ENCODE measurements around the gene ATP7B.

The ATP7B gene

GRCh38 chr13:51953347-51954195 lies 57.7 kb downstream of the ATP7B start:
- no peak for DNase-seq (ENCODE audit: low read depth in 3 of 3, low spot score in 1 of 3)

GRCh38 chr13:51950722-51951121 lies 60.5 kb downstream of the ATP7B start:
- no peak for DNase-seq (ENCODE audit: low read depth in 3 of 3, low spot score in 1 of 3)

DNA sequence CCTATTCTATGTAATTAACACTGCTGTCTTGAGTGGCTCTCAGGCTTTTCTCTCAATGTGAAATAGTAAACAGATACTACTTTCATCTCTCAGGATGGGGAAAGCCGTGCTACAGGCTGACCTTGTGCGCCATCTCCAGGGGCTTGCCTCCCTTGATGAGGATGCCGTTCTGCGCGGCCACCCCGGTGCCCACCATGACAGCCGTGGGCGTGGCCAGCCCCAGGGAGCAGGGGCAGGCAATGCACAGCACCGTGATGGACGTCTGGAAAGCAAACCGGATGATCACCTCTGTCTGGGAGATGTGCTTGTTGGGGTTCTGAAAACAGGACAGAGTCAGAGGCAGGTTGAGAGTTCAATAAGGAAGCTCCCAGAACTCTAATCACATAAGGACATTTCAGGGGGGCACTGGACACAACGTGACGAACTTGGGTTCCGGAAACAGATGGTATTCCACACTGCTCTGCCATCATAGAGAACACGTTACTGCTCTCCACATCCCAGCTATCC lies 65.0 kb downstream of the ATP7B start:
- DNase-seq (ENCODE audit: low read depth in 3 of 3, low spot score in 1 of 3) = no peak

- no peak for DNase-seq (ENCODE audit: low read depth in 3 of 3, low spot score in 1 of 3)
Measured at GRCh38 chr13:51945149-51945548, 66.1 kb downstream of the ATP7B start.

DNA sequence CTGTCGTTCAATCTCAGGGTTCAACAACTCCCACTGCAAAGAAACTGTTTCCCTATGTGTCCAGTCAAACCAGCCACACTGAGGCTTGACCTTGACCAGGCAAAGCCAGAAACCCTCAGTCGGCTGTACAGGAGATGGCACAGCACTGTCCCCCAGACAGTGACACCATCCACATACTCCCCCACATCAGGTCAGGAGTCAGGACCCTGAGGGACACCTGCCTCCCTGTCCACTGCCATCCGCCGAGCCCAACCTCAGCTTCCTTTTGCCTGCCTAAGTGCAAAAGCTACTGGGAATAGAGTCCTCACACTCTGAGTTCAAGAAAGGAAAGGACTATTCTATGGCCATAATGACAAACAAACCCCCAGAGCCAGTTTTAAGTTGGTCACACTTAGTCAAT lies 66.8 kb downstream of the ATP7B start:
- no peak for DNase-seq (ENCODE audit: low read depth in 3 of 3, low spot score in 1 of 3)

GRCh38 chr13:51943721-51944120 lies 67.5 kb downstream of the ATP7B start:
- DNase-seq (ENCODE audit: low read depth in 3 of 3, low spot score in 1 of 3) = no peak

DNA sequence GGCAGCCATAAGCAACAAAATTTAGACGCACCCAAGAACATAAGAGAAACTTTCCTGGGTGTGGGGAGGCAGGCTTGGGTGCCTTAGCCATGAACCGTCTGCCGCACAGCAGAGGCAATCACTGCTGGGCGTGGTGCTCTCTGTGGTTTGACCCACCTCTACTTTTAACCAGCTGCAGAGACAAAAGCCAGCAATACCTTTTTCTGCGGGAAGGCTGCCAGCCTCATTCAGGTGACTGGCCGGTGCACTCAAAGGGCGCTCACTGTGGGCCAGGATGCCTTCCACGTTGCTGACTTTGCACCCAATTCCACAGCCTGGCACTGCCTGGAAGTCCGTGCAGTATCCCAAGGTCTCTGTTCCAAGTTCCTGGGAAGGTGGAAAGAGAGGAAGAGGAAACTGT lies 69.1 kb downstream of the ATP7B start:
- DNase-seq (ENCODE audit: low read depth in 3 of 3, low spot score in 1 of 3) = peak in 1 of 3 donors; percentile 5

- no peak for DNase-seq (ENCODE audit: low read depth in 3 of 3, low spot score in 1 of 3)
Measured at GRCh38 chr13:51938454-51938853, 72.8 kb downstream of the ATP7B start.

GRCh38 chr13:51937320-51938290 lies 73.6 kb downstream of the ATP7B start:
- no peak for DNase-seq (ENCODE audit: low read depth in 3 of 3, low spot score in 1 of 3)

- no peak for DNase-seq (ENCODE audit: low read depth in 3 of 3, low spot score in 1 of 3)
Measured at GRCh38 chr13:51935326-51936171, 75.7 kb downstream of the ATP7B start.

GRCh38 chr13:51934461-51935087 lies 76.7 kb downstream of the ATP7B start:
- DNase-seq (ENCODE audit: low read depth in 3 of 3, low spot score in 1 of 3) = no peak

DNA sequence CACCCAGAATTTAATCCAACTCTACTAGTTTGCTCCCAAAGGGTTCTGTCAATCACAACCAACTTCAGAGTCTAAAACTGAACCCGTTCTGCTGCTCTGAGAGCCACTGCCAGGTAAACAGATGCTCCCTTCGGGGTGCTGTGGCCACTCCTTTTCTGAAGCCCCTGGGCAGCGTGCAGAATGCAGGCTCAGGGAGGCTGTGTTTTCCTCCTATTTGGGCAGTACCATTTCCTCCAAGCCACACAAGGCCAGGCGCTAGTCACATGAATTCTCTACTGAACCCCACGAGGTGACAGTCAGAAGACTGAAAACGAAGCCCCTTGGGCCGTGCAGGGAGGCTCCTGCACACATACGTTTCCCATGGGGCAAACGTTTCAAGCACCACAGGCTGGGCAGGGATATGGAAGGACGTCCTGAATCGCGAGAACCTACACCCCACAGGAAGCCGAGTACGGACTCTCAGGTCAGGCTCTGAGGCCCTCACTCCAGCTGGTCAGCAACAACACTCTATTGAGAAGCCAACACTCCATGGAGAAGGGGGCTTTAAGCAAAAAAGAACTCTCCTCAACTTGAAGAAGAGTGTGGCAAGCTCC lies 77.7 kb downstream of the ATP7B start:
- no peak for DNase-seq (ENCODE audit: low read depth in 3 of 3, low spot score in 1 of 3)

DNA sequence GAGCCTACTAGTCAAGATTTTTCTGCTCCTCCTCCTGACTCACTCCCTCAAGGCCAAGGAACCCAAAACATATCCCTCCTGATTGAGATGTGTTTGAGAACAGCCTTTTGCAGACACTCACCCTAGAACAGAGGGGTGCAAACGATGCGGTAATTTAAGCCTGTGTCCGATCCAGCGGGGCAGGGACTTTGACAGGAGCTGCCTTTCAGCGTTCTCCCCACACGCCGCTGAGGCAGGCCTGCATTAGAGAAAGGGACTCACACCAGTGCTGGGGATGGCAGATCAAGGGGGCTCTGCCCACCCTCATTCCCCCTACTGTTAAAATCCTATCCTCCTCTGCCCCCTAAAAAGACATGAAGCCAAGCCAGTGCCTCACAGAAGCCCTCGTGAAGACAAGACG lies 79.0 kb downstream of the ATP7B start:
- DNase-seq (ENCODE audit: low read depth in 3 of 3, low spot score in 1 of 3) = no peak

DNA sequence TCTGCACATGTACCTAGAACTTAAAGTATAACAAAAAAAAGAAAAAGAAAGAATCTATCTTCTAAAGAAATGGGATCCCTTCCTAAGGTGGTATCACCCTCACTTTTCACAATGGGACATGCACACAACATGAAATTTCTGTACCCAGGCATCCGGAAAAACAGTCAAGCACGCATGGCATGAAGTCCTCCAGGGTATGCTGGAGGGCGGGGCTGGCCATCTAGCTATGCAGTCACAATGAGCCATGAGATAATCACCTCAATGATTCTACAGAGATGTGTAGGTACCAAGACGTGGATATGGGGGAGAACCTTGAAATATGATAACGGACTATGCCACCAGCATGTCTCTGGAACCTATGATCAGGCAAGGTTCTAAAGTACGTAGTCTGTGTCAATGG lies 79.6 kb downstream of the ATP7B start:
- no peak for DNase-seq (ENCODE audit: low read depth in 3 of 3, low spot score in 1 of 3)

DNA sequence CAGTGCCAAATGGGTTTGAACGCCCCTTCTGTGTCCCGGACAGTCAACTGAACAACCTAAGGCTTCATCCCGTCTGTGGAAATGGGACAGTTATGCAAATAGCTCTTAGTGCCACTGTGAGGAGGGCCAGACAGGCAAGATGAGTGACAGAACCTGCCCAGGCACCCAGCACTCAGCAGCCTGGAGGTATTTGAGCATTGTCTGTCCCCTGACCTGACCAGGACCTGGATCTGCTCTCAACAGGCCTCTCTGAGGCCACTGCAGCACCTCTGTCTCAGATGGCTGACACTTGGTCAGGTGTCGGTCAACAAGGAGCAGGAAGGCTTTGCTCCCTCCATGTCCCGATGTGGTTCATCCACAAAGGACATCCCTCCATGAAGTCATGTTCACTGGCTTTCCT lies 81.6 kb downstream of the ATP7B start:
- no peak for DNase-seq (ENCODE audit: low read depth in 3 of 3, low spot score in 1 of 3)

GRCh38 chr13:51928231-51928630 lies 83.0 kb downstream of the ATP7B start:
- DNase-seq (ENCODE audit: low read depth in 3 of 3, low spot score in 1 of 3) = no peak

- DNase-seq (ENCODE audit: low read depth in 3 of 3, low spot score in 1 of 3) = no peak
Measured at GRCh38 chr13:51927129-51927528, 84.1 kb downstream of the ATP7B start.

DNA sequence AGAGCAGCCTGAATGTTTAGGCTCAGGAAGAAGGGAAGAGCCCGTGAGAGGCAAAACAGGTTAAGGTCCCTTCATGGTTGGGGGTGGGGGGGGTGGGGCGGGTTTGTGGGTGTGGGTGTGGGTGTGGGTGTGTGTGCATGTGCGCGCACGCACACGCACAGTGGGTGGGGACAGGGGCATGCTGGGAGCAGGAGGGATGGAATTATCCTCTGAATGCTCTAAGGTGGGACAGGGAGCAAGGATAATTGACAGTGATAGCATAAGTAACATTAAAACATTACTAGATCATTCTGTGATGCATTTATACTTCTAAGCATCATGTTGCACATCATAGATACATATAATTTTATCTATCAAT lies 84.7 kb downstream of the ATP7B start:
- DNase-seq (ENCODE audit: low read depth in 3 of 3, low spot score in 1 of 3) = no peak

- no peak for DNase-seq (ENCODE audit: low read depth in 3 of 3, low spot score in 1 of 3)
Measured at GRCh38 chr13:51925865-51926527, 85.3 kb downstream of the ATP7B start.

All from stimulated activated CD4-positive, alpha-beta T cell treated with anti-CD3 and anti-CD28 coated beads, TNF-alpha, amount 100 ng/mL, for 1 hour (primary cell).